ENCODE data around the gene SYCP2L.
"Not testable (repeated sequence)": the region's sequence is repeated elsewhere in the genome, so short reads cannot be mapped to it uniquely, and the experiment has no call there.

DNA sequence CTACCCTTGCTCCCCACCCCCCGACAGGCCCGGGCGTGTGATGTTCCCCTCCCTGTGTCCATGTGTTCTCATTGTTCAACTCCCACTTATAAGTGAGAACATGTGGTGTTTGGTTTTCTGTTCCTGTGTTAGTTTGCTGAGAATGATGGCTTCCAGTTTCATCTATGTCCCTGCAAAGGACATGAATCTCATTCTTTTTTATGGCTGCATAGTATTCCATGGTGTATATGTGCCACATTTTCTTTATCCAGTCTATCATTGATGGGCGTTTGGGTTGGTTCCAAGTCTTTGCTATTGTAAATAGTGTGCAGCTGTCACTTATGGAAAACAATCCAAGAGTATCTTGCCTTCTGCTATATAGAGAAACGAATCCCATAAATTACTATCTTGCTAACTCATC is 116.4 kb downstream of the SYCP2L start:
- TF ChIP-seq, protein P1, sequence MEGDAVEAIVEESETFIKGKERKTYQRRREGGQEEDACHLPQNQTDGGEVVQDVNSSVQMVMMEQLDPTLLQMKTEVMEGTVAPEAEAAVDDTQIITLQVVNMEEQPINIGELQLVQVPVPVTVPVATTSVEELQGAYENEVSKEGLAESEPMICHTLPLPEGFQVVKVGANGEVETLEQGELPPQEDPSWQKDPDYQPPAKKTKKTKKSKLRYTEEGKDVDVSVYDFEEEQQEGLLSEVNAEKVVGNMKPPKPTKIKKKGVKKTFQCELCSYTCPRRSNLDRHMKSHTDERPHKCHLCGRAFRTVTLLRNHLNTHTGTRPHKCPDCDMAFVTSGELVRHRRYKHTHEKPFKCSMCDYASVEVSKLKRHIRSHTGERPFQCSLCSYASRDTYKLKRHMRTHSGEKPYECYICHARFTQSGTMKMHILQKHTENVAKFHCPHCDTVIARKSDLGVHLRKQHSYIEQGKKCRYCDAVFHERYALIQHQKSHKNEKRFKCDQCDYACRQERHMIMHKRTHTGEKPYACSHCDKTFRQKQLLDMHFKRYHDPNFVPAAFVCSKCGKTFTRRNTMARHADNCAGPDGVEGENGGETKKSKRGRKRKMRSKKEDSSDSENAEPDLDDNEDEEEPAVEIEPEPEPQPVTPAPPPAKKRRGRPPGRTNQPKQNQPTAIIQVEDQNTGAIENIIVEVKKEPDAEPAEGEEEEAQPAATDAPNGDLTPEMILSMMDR (IDR thresholded peaks at IDR 0.05) = not testable (repeated sequence)
- not testable (repeated sequence) for TF ChIP-seq POLR2A (IDR thresholded peaks at IDR 0.05); POLR2AphosphoS5 (IDR thresholded peaks at IDR 0.05); EP300 (IDR thresholded peaks at IDR 0.05; ENCODE audit: low read depth)

Data from transverse colon (tissue), 4 donors.